ENCODE results near the gene MYO10.

- TF ChIP-seq CTCF (IDR thresholded peaks at IDR 0.05) = no peak
- TF ChIP-seq POLR2A (IDR thresholded peaks at IDR 0.05) = no peak
Measured at GRCh38 chr5:16849181-16849580, 86.9 kb downstream of the MYO10 start.
